Endometrial microvascular endothelial cells (primary cell): ENCODE measurements around the gene DAAM2. TPM values are rescaled to one million over a fixed set of nuclear protein-coding genes. Genes with fewer than 3 reads are reported as not detected.

Experiments
- total RNA-seq: library from RNA; depleted of rRNA; stranded (reverse); fragments of >200 nt; gene quantifications from one replicate; pipeline ENCODE4 v1.2.3, GENCODE V29; 2015; ENCODE audit errors: inconsistent ontology term

Gene DAAM2
- total RNA-seq, 1 donor from 2014 or later: 0.19 TPM

Other genes with a start within 250 kb of the DAAM2 start
- not detected for gene KIF6, start 67.0 kb upstream of the DAAM2 start, total RNA-seq
- gene MOCS1, start 142.1 kb downstream of the DAAM2 start, total RNA-seq: 5.4 TPM